SK-N-SH treated with all-trans-retinoic acid at 6 μM for 48 hours (cell line): ENCODE data around the gene TBXAS1.

Experiments
- ARNTL ChIP-seq: fragments of 450-650 bp; formaldehyde crosslinking; IDR thresholded peaks from 2 replicates; pipeline ENCODE4 v1.5.0; 2020; ENCODE audit warnings: low read depth, mild to moderate bottlenecking, moderate library complexity, borderline replicate concordance
- CSDC2 ChIP-seq: fragments of 250-450 bp; sonication (Bioruptor Pico); IDR thresholded peaks from 2 replicates; pipeline ENCODE4 v1.5.0; 2020; ENCODE audit warnings: mild to moderate bottlenecking, moderate library complexity
- OSR1 ChIP-seq: fragments of 250-450 bp; sonication (Bioruptor Pico); IDR thresholded peaks from 2 replicates; pipeline ENCODE4 v1.8.0; 2022; ENCODE audit warnings: moderate library complexity, mild to moderate bottlenecking, inconsistent platforms
- RARB ChIP-seq: fragments of 250-450 bp; sonication (Bioruptor Pico); IDR thresholded peaks from 2 replicates; pipeline ENCODE4 v1.8.0; 2021; ENCODE audit warnings: mild to moderate bottlenecking, moderate library complexity
- TCF4 ChIP-seq: fragments of 250-450 bp; sonication (Bioruptor Pico); IDR thresholded peaks from 2 replicates; pipeline ENCODE4 v1.8.0; 2021; ENCODE audit warnings: mild to moderate bottlenecking, moderate library complexity, borderline replicate concordance
- TOX ChIP-seq: fragments of 250-450 bp; sonication (Bioruptor Pico); IDR thresholded peaks from 2 replicates; pipeline ENCODE4 v1.8.0; 2021; ENCODE audit warnings: mild to moderate bottlenecking, moderate library complexity, borderline replicate concordance
- ZFP3 ChIP-seq: fragments of 250-450 bp; sonication (Bioruptor Pico); IDR thresholded peaks from 2 replicates; pipeline ENCODE4 v1.5.0; 2020; ENCODE audit warnings: mild to moderate bottlenecking, moderate library complexity
- ZFP30 ChIP-seq: fragments of 450-650 bp; formaldehyde crosslinking; IDR thresholded peaks from 2 replicates; pipeline ENCODE4 v1.5.0; 2022; ENCODE audit warnings: mild to moderate bottlenecking, moderate library complexity
- ZNF70 ChIP-seq: fragments of 450-650 bp; formaldehyde crosslinking; IDR thresholded peaks from 2 replicates; pipeline ENCODE4 v1.5.0; 2020; ENCODE audit warnings: mild to moderate bottlenecking, moderate library complexity
- TF ChIP-seq, protein P1 (sequence below): fragments of 250-450 bp; sonication (Bioruptor Pico); IDR thresholded peaks from 2 replicates; pipeline ENCODE4 v1.5.1; 2021; ENCODE audit warnings: mild to moderate bottlenecking, moderate library complexity
- TF ChIP-seq, protein P2 (sequence below): fragments of 250-450 bp; sonication (Bioruptor Pico); IDR thresholded peaks from 2 replicates; pipeline ENCODE4 v1.8.0; 2020; ENCODE audit warnings: mild to moderate bottlenecking, moderate library complexity, borderline replicate concordance
- TF ChIP-seq, protein P3 (sequence below): fragments of 250-450 bp; sonication (Bioruptor Pico); IDR thresholded peaks from 2 replicates; pipeline ENCODE4 v1.5.1; 2020; ENCODE audit warnings: low read depth, mild to moderate bottlenecking, moderate library complexity
- TF ChIP-seq, protein P4 (sequence below): fragments of 250-450 bp; sonication (Bioruptor Pico); IDR thresholded peaks from 2 replicates; pipeline ENCODE4 v1.5.0; 2020; ENCODE audit warnings: mild to moderate bottlenecking, moderate library complexity

DNA sequence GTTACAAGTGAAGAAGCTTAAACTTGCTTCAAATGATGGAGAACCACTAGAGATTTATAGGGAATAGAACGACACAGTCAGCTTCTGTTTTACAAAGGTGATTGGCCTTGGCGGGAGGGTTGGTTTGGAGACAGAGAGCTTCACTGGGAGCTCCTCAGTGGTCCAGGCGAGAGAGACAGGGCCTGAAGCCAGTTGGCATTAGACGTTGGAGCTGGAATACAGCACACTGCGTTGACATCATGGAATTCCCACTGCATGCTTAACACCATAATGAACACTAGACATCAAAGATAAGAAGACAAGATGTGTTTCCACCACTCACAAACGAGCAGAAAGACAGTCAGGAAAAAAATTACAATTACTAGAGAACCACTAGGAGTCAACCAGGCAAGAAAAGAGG lies 67.8 kb downstream of the TBXAS1 start:
- TF ChIP-seq, protein P1, sequence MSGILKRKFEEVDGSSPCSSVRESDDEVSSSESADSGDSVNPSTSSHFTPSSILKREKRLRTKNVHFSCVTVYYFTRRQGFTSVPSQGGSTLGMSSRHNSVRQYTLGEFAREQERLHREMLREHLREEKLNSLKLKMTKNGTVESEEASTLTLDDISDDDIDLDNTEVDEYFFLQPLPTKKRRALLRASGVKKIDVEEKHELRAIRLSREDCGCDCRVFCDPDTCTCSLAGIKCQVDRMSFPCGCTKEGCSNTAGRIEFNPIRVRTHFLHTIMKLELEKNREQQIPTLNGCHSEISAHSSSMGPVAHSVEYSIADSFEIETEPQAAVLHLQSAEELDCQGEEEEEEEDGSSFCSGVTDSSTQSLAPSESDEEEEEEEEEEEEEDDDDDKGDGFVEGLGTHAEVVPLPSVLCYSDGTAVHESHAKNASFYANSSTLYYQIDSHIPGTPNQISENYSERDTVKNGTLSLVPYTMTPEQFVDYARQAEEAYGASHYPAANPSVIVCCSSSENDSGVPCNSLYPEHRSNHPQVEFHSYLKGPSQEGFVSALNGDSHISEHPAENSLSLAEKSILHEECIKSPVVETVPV (CRISPR knock-in tag): no peak
- TF ChIP-seq ZFP3 (CRISPR knock-in tag) (no peak), TOX (CRISPR knock-in tag) (no peak), TCF4 (no peak), CSDC2 (CRISPR knock-in tag) (no peak), ZFP30 (CRISPR knock-in tag) (no peak), OSR1 (CRISPR knock-in tag) (no peak), ARNTL (CRISPR knock-in tag) (no peak), ZNF70 (CRISPR knock-in tag) (no peak), RARB (CRISPR knock-in tag) (no peak)
- TF ChIP-seq, protein P2, sequence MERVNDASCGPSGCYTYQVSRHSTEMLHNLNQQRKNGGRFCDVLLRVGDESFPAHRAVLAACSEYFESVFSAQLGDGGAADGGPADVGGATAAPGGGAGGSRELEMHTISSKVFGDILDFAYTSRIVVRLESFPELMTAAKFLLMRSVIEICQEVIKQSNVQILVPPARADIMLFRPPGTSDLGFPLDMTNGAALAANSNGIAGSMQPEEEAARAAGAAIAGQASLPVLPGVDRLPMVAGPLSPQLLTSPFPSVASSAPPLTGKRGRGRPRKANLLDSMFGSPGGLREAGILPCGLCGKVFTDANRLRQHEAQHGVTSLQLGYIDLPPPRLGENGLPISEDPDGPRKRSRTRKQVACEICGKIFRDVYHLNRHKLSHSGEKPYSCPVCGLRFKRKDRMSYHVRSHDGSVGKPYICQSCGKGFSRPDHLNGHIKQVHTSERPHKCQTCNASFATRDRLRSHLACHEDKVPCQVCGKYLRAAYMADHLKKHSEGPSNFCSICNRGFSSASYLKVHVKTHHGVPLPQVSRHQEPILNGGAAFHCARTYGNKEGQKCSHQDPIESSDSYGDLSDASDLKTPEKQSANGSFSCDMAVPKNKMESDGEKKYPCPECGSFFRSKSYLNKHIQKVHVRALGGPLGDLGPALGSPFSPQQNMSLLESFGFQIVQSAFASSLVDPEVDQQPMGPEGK (CRISPR knock-in tag): no peak
- TF ChIP-seq, protein P3, sequence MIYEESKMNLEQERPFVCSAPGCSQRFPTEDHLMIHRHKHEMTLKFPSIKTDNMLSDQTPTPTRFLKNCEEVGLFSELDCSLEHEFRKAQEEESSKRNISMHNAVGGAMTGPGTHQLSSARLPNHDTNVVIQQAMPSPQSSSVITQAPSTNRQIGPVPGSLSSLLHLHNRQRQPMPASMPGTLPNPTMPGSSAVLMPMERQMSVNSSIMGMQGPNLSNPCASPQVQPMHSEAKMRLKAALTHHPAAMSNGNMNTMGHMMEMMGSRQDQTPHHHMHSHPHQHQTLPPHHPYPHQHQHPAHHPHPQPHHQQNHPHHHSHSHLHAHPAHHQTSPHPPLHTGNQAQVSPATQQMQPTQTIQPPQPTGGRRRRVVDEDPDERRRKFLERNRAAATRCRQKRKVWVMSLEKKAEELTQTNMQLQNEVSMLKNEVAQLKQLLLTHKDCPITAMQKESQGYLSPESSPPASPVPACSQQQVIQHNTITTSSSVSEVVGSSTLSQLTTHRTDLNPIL (CRISPR knock-in tag): no peak
- TF ChIP-seq, protein P4, sequence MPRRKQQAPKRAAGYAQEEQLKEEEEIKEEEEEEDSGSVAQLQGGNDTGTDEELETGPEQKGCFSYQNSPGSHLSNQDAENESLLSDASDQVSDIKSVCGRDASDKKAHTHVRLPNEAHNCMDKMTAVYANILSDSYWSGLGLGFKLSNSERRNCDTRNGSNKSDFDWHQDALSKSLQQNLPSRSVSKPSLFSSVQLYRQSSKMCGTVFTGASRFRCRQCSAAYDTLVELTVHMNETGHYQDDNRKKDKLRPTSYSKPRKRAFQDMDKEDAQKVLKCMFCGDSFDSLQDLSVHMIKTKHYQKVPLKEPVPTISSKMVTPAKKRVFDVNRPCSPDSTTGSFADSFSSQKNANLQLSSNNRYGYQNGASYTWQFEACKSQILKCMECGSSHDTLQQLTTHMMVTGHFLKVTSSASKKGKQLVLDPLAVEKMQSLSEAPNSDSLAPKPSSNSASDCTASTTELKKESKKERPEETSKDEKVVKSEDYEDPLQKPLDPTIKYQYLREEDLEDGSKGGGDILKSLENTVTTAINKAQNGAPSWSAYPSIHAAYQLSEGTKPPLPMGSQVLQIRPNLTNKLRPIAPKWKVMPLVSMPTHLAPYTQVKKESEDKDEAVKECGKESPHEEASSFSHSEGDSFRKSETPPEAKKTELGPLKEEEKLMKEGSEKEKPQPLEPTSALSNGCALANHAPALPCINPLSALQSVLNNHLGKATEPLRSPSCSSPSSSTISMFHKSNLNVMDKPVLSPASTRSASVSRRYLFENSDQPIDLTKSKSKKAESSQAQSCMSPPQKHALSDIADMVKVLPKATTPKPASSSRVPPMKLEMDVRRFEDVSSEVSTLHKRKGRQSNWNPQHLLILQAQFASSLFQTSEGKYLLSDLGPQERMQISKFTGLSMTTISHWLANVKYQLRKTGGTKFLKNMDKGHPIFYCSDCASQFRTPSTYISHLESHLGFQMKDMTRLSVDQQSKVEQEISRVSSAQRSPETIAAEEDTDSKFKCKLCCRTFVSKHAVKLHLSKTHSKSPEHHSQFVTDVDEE (CRISPR knock-in tag): no peak
